ENCODE measurements around the gene NCOA7.

Gene NCOA7

GRCh38 chr6:125749865-125750691 lies 40.7 kb upstream of the NCOA7 start:
- DNase-seq (ENCODE audit: low read depth) = no peak
- H3K4me3 ChIP-seq (ENCODE audit: low read depth, low read length) = peak overlapping the region; percentile 39
- TF ChIP-seq CTCF (IDR thresholded peaks at IDR 0.05; ENCODE audit: control insufficient read depth, extremely low read depth, insufficient read depth) = no peak

- no peak for TF ChIP-seq CTCF (IDR thresholded peaks at IDR 0.05; ENCODE audit: control insufficient read depth, extremely low read depth, insufficient read depth)
- no peak for DNase-seq (ENCODE audit: low read depth)
- H3K4me3 ChIP-seq (ENCODE audit: low read depth, low read length) = no peak overlapping the region
Measured at GRCh38 chr6:125750692-125751333, 39.9 kb upstream of the NCOA7 start.

- TF ChIP-seq CTCF (IDR thresholded peaks at IDR 0.05; ENCODE audit: control insufficient read depth, extremely low read depth, insufficient read depth) = no peak
- no peak overlapping the region for H3K4me3 ChIP-seq (ENCODE audit: low read depth, low read length)
Measured at GRCh38 chr6:125751334-125751916, 39.3 kb upstream of the NCOA7 start.

GRCh38 chr6:125752773-125753172 lies 38.0 kb upstream of the NCOA7 start:
- no peak overlapping the region for H3K4me3 ChIP-seq (ENCODE audit: low read depth, low read length)
- peak; percentile 47 for DNase-seq (ENCODE audit: low read depth)
- no peak for TF ChIP-seq CTCF (IDR thresholded peaks at IDR 0.05; ENCODE audit: control insufficient read depth, extremely low read depth, insufficient read depth)

More at GRCh38 chr6:125751334-125751916, 39.3 kb upstream of the NCOA7 start:
- no peak for DNase-seq (ENCODE audit: low read depth)

- H3K4me3 ChIP-seq (ENCODE audit: low read depth, low read length) = no peak overlapping the region
- DNase-seq (ENCODE audit: low read depth) = peak; percentile 69
- TF ChIP-seq CTCF (IDR thresholded peaks at IDR 0.05; ENCODE audit: control insufficient read depth, extremely low read depth, insufficient read depth) = peak; percentile 35
Measured at GRCh38 chr6:125753218-125753936, 37.4 kb upstream of the NCOA7 start.

GRCh38 chr6:125753937-125754259 lies 36.9 kb upstream of the NCOA7 start:
- H3K4me3 ChIP-seq (ENCODE audit: low read depth, low read length) = no peak overlapping the region
- TF ChIP-seq CTCF (IDR thresholded peaks at IDR 0.05; ENCODE audit: control insufficient read depth, extremely low read depth, insufficient read depth) = no peak
- no peak for DNase-seq (ENCODE audit: low read depth)
